G401 (cell line): ENCODE data around the gene ERCC6. TPM values are rescaled to one million over a fixed set of nuclear protein-coding genes. Genes with fewer than 3 reads are reported as not detected.

Source experiments
- DNase-seq: peaks from one replicate; pipeline ENCODE4 v3.0.0-alpha.2; 2015; ENCODE audit warnings: low spot score
- in situ Hi-C: cut with HindIII; loops from 2 replicates; pipeline ENCODE4 v1.10.0; 2016; ENCODE audit warnings: low sequenced_read_pairs, mixed read lengths
- total RNA-seq: library from RNA; depleted of rRNA; stranded (reverse); fragments of >200 nt; shearing (Covaris generic); gene quantifications from 2 replicates; pipeline ENCODE4 v1.2.3, GENCODE V29; 2014; rRNA removed

ERCC6 gene
- total RNA-seq, 1 experiment from 2014 or later: 13.3 TPM

DNA sequence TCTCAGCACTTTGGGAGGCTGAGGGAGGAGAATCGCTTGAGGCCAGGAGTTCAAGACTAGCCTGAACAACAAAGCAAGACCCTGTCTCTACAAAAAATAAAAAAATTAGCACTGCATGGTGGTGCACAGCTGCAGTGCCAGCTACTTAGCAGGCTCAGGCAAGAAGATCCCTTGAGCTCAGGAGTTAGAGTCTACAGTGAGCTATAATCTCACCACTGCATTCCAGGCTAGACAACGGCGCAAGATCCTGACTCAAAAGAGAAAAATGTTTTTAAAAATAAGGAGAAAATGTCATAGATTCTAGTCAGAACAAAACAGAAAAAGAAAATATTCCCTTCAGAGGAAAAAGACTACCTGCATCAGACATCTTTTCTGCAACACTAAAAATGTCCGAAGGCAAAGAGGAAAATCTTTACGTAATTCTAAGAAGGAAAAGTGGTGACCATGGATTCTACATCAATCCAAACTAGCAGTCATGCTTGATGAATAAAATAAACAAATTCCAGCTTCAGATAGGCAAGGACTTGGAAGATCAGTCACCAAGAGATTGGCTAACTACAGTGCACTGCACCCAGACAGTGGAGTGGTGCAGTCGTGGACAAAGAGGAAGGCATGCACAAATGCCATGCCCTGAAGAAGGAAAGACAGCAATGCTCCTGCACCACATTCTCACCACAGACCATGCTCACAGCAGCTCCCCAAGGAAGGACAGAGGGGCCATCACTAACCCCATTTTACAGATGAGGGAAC is 54.3 kb downstream of the ERCC6 start:
- no peak for DNase-seq
- in situ Hi-C loops: no loop called here

DNA sequence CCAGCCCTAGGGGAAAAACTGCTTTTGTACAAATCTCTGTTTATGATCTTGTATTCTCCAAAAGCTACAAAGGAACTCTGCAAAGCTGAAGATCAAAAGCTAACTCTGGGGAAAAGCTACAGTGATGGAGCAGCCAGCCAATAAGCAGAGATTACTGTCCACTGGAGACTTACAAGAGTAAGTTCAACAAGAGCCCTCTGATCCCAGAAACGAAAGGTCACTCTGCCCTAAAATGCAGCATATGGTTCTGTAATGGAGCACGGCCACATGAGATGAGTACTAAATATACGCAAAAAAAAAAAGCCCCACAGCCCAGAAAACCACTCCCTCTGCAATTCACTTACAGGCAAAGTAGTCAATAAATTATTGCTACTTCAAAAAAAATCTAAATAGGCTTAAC is 60.1 kb downstream of the ERCC6 start:
- DNase-seq: no peak
- in situ Hi-C loops: no loop called here

DNA sequence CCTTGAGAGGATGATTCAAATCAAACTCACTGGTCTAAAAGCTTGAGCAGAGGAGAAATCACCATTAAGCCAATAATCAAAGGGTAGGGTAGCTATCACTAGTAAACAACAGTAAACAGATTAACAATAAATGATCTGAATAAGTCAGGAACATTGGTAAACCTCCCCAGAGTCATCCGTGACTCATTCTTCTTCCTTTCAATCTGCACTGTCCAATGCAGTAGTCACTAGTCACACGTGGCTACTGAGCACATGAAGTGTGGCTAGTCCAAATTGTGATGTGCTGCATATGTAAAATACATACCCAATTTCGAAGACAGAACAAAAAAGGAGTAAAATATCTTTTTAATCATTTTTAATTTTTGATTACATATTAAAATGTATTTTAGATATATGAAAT is 64.0 kb downstream of the ERCC6 start:
- in situ Hi-C loops: no loop called here
- DNase-seq: no peak

DNA sequence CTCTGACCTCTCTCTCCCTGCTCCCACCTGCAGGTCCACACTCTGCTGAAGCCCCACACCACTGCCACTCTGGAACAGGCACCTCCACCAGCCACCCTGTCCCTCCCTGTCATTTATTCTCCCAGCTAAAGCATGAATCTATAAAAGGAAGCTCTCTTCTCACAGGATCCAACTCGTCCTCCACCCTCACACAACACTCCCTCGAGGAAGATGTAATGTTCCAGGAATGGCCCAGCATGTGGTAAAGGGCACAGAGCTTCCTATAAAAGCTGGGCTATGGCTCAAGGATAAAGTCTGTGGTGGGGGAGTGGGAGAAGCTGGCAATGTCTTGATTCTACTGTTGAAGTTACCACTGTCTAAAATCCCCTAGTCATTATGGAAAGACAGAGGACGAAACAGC is 67.4 kb downstream of the ERCC6 start:
- DNase-seq: no peak
- in situ Hi-C loops: no loop called here

DNA sequence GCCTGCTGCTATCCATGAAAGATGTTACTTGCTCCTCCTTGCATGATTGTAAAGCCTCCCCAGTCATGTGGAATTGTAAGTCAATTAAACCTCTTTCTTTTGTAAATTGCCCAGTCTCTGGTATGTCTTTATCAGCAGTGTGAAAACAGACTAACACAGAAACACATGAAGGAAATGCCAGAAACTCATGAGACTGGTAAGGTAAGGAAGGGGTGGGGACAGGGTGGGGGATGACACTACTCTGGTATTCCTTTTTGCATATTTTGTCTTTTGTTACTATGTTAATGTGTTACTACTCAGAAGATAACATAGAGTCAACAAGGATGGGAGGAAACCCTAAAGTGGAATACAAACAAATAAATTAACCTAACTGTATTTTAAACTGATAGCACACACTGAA is 73.2 kb downstream of the ERCC6 start:
- in situ Hi-C loops: no loop called here

More for the DNA sequence above, 73.2 kb downstream of the ERCC6 start:
- no peak for DNase-seq

Other genes with a start within 250 kb of the ERCC6 start
- not detected in 2 replicates for gene C10orf71, start 240.0 kb downstream of the ERCC6 start, total RNA-seq
- gene DRGX, start 143.0 kb downstream of the ERCC6 start, total RNA-seq: 0.03 and 0.86 TPM in 2 replicates
- not detected in 2 replicates for gene SLC18A3, start 71.2 kb upstream of the ERCC6 start, total RNA-seq
- not detected in 2 replicates for gene CHAT, start 74.9 kb upstream of the ERCC6 start, total RNA-seq
- gene C10orf53, start 140.5 kb upstream of the ERCC6 start, total RNA-seq: not detected in 2 replicates
- 7.6 and 12.8 TPM in 2 replicates for gene OGDHL, start 223.2 kb upstream of the ERCC6 start, total RNA-seq